ENCODE measurements around the gene SAMHD1. TPM values are rescaled to one million over a fixed set of nuclear protein-coding genes. Genes with fewer than 3 reads are reported as not detected.

Gene SAMHD1
- total RNA-seq, 1 experiment from 2014 or later, result 54.3 TPM

DNA sequence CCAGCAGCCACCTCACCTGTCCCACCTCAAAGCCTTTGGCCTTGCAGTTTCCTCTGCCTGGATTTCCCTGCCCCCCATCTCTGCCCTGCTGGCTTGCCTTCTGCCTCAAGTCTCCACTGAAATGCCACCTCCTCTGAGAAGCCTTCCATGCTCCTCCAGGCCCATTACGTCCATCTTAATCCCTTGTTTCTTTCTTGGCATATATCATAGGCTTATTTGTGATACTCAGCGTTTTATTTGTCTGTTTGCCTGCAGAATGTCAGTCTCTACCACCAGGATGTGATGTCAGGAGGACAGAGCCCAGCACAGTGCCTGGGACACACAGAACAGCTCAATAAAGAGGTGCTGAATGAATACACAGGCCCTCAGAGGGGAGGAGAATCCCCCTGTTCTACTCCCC is 100.0 kb downstream of the SAMHD1 start:
- CTCF ChIA-PET, result no interaction called here
- Mint-ChIP-seq H3K4me1 (ENCODE audit: low read depth, unreplicated experiment) (peaks cover 9% of the 10 kb centered on the region), H3K27me3 (ENCODE audit: unreplicated experiment) (no peaks in the 10 kb centered on the region), H3K27ac (ENCODE audit: unreplicated experiment) (no peak overlapping the region), H3K4me3 (ENCODE audit: low read depth, unreplicated experiment) (no peak overlapping the region), H3K9me3 (ENCODE audit: low read depth, unreplicated experiment) (peaks cover 2% of the 10 kb centered on the region), H3K36me3 (ENCODE audit: insufficient read depth, unreplicated experiment) (no peaks in the 10 kb centered on the region)
- BruUV-seq (replicated peaks), result no TSS peak
- TF ChIP-seq, protein P1, sequence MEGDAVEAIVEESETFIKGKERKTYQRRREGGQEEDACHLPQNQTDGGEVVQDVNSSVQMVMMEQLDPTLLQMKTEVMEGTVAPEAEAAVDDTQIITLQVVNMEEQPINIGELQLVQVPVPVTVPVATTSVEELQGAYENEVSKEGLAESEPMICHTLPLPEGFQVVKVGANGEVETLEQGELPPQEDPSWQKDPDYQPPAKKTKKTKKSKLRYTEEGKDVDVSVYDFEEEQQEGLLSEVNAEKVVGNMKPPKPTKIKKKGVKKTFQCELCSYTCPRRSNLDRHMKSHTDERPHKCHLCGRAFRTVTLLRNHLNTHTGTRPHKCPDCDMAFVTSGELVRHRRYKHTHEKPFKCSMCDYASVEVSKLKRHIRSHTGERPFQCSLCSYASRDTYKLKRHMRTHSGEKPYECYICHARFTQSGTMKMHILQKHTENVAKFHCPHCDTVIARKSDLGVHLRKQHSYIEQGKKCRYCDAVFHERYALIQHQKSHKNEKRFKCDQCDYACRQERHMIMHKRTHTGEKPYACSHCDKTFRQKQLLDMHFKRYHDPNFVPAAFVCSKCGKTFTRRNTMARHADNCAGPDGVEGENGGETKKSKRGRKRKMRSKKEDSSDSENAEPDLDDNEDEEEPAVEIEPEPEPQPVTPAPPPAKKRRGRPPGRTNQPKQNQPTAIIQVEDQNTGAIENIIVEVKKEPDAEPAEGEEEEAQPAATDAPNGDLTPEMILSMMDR (IDR thresholded peaks at IDR 0.05; ENCODE audit: unreplicated experiment), result no peak
- intact Hi-C loops (cut with micrococcal nuclease; ENCODE audit: unreplicated experiment), result no loop called here
- DNase-seq, result no peak

DNA sequence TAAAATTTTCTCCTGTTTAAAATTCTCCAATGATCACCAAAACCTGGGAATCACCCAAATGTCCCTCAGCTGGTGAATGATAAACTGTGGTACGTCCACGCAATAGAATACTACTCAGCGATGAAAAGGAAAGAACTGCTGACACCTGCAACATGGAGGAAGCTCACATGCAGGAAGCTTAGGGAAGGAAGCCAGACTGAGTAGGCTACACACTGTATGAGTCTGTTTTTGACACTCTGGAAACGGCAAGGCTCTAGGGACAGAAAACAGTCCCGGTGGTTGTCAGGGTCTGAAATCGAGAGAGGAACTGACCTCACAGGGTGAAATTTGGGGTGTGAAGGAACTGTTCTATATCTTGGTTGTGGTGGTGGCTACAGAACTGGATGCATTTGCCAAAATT is 100.7 kb downstream of the SAMHD1 start:
- CTCF ChIA-PET, result no interaction called here

GRCh38 chr20:36849333-36850065 is 102.0 kb downstream of the SAMHD1 start:
- Mint-ChIP-seq H3K4me1 (ENCODE audit: low read depth, unreplicated experiment) (peaks cover 7% of the 10 kb centered on the region), H3K27ac (ENCODE audit: unreplicated experiment) (no peak overlapping the region), H3K9me3 (ENCODE audit: low read depth, unreplicated experiment) (peaks cover 2% of the 10 kb centered on the region), H3K36me3 (ENCODE audit: insufficient read depth, unreplicated experiment) (no peaks in the 10 kb centered on the region), H3K4me3 (ENCODE audit: low read depth, unreplicated experiment) (no peak overlapping the region), H3K27me3 (ENCODE audit: unreplicated experiment) (no peaks in the 10 kb centered on the region)
- no TSS peak for BruUV-seq (replicated peaks)
- CTCF ChIA-PET, result interaction anchor here (1.0 kb wide), 1 partner anchor 70 kb away, joined by 3 read pairs; no protein-coding TSS in a partner anchor
- no peak for DNase-seq
- intact Hi-C loops (cut with micrococcal nuclease; ENCODE audit: unreplicated experiment), result no loop called here
- TF ChIP-seq, protein P1 (IDR thresholded peaks at IDR 0.05; ENCODE audit: unreplicated experiment), result no peak

More for the DNA sequence above, 100.7 kb downstream of the SAMHD1 start:
- H3K27ac Mint-ChIP-seq (ENCODE audit: unreplicated experiment), result no peak overlapping the region
- TF ChIP-seq, protein P1 (IDR thresholded peaks at IDR 0.05; ENCODE audit: unreplicated experiment), result no peak
- intact Hi-C loops (cut with micrococcal nuclease; ENCODE audit: unreplicated experiment), result no loop called here
- peaks cover 9% of the 10 kb centered on the region for H3K4me1 Mint-ChIP-seq (ENCODE audit: low read depth, unreplicated experiment)
- no peak overlapping the region for H3K4me3 Mint-ChIP-seq (ENCODE audit: low read depth, unreplicated experiment)
- no peaks in the 10 kb centered on the region for H3K36me3 Mint-ChIP-seq (ENCODE audit: insufficient read depth, unreplicated experiment)
- BruUV-seq (replicated peaks), result no TSS peak
- peaks cover 2% of the 10 kb centered on the region for H3K9me3 Mint-ChIP-seq (ENCODE audit: low read depth, unreplicated experiment)
- no peak for DNase-seq
- no peaks in the 10 kb centered on the region for H3K27me3 Mint-ChIP-seq (ENCODE audit: unreplicated experiment)

DNA sequence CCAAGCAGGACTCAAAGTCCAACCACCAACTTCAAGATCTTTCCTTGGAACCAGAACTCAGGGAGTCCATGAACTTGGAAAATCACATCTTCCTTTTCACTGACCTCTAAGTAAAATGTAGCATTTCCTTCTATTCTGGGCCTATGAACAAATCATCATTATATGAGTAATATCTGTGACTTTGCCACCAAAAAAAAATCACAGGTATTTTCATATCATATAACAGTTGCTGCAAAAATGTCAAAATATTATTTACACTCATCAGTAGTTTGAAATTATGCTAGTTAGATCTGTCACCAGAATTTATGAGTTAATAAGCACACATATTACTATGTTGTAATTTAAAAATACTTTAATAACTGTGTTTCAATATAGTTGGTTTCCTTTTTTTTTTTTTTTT is 102.8 kb downstream of the SAMHD1 start:
- Mint-ChIP-seq H3K27me3 (ENCODE audit: unreplicated experiment) (no peaks in the 10 kb centered on the region), H3K36me3 (ENCODE audit: insufficient read depth, unreplicated experiment) (no peaks in the 10 kb centered on the region), H3K4me1 (ENCODE audit: low read depth, unreplicated experiment) (peaks cover 1% of the 10 kb centered on the region), H3K27ac (ENCODE audit: unreplicated experiment) (no peak overlapping the region), H3K9me3 (ENCODE audit: low read depth, unreplicated experiment) (peaks cover 2% of the 10 kb centered on the region), H3K4me3 (ENCODE audit: low read depth, unreplicated experiment) (no peak overlapping the region)
- CTCF ChIA-PET, result interaction anchor here (1.5 kb wide), 1 partner anchor 7 kb away, joined by 5 read pairs; no protein-coding TSS in a partner anchor
- TF ChIP-seq, protein P1 (IDR thresholded peaks at IDR 0.05; ENCODE audit: unreplicated experiment), result no peak
- intact Hi-C loops (cut with micrococcal nuclease; ENCODE audit: unreplicated experiment), result no loop called here
- no peak for DNase-seq
- BruUV-seq (replicated peaks), result no TSS peak
